ENCODE measurements around the gene KEAP1. TPM values are rescaled to one million over a fixed set of nuclear protein-coding genes. Genes with fewer than 3 reads are reported as not detected.

Gene KEAP1
- total RNA-seq, 1 experiment from 2014 or later = 75.2 TPM

- Histone ChIP-seq H4K20me1 (ENCODE audit: insufficient read depth) (no peaks in the 10 kb centered on the region), H3K27ac (ENCODE audit: low read depth, low read length) (no peak overlapping the region), H3K27me3 (ENCODE audit: insufficient read depth, low read length) (no peaks in the 10 kb centered on the region), H3K9ac (ENCODE audit: low read length) (no peak overlapping the region), H3K79me2 (ENCODE audit: insufficient read depth, low read length) (no peaks in the 10 kb centered on the region), H3K4me1 (ENCODE audit: control insufficient read depth in 1 of 2, insufficient read depth in 2 of 2, low read length in 2 of 2) (peaks cover 13 to 25% of the 10 kb centered on the region in 2 experiments), H3K9me3 (ENCODE audit: control insufficient read depth in 1 of 2, insufficient read depth in 1 of 2, low read depth in 1 of 2, low read length in 2 of 2) (no peaks in the 10 kb centered on the region), H3K9me2 (ENCODE audit: insufficient read depth) (no peaks in the 10 kb centered on the region), H3K36me3 (ENCODE audit: control insufficient read depth in 1 of 2, insufficient read depth in 2 of 2, low read length in 2 of 2) (no peaks in the 10 kb centered on the region), H2AFZ (ENCODE audit: low read depth, low read length, poor library complexity, severe bottlenecking) (no peak overlapping the region), H3K4me3 (replicated peaks in 1 of 2; ENCODE audit: low read depth in 1 of 2, low read length in 2 of 2) (no peak overlapping the region), H3K4me2 (ENCODE audit: low read length) (no peak overlapping the region)
- ChIA-PET RAD21 (ENCODE audit: low non-redundant PET in 1 of 2, low total read pairs in 2 of 2, uncharacterized antibody in 2 of 2, unreplicated experiment in 2 of 2) (no interaction called here), POLR2A (interaction anchor here (0.7 kb wide), 1 partner anchor 10 kb away, joined by 3 read pairs; no protein-coding TSS in a partner anchor), CTCF (interaction anchor here (0.9 kb wide), 1 partner anchor 9 kb away, joined by 3 read pairs; the partner anchor contains the start of gene S1PR5)
- intact Hi-C loops (cut with micrococcal nuclease) = loop anchor here (5.0 kb wide), 1 partner anchor 34 kb away; the partner anchor contains the start of gene ATG4D
- DNase-seq (ENCODE audit: low read depth, low spot score) (no peak), ATAC-seq (no peak)
- TF ChIP-seq CBX3 (IDR thresholded peaks at IDR 0.05; ENCODE audit: low read depth) (no peak), POLR2A (IDR thresholded peaks at IDR 0.05; ENCODE audit: borderline replicate concordance, extremely low read depth, insufficient read depth, insufficient read length) (no peak), CEBPB (IDR thresholded peaks at IDR 0.05; ENCODE audit: low read depth) (no peak), CTCF (IDR thresholded peaks at IDR 0.05 in 2 of 3, conservative IDR thresholded peaks at IDR 0.05 in 1 of 3; ENCODE audit: borderline replicate concordance in 1 of 3, insufficient read depth in 1 of 3, low read depth in 2 of 3, low read length in 2 of 3) (no peak), SRF (IDR thresholded peaks at IDR 0.05; ENCODE audit: low read depth) (no peak), RAD21 (IDR thresholded peaks at IDR 0.05; ENCODE audit: low read depth) (no peak), FOSL1 (IDR thresholded peaks at IDR 0.05; ENCODE audit: low read depth) (no peak), JUND (IDR thresholded peaks at IDR 0.05) (no peak), ZFX (IDR thresholded peaks at IDR 0.05) (no peak), EGR1 (IDR thresholded peaks at IDR 0.05; ENCODE audit: low read depth) (no peak)
- no TSS peak for BruUV-seq (replicated peaks)
Measured at GRCh38 chr19:10508707-10509106, 5.6 kb upstream of the KEAP1 start.

GRCh38 chr19:10508036-10508435 lies 4.9 kb upstream of the KEAP1 start:
- H3K9ac ChIP-seq (ENCODE audit: low read length) = no peak overlapping the region
- peaks cover 17 to 31% of the 10 kb centered on the region in 2 experiments for H3K4me1 ChIP-seq (ENCODE audit: control insufficient read depth in 1 of 2, insufficient read depth in 2 of 2, low read length in 2 of 2)
- ATAC-seq (no peak), DNase-seq (ENCODE audit: low read depth, low spot score) (no peak)
- H3K4me2 ChIP-seq (ENCODE audit: low read length) = no peak overlapping the region
- ChIA-PET POLR2A (interaction anchor here (0.7 to 1.3 kb wide), 2 partner anchors 9 to 10 kb away, joined by 3 to 4 read pairs; partner anchors contain the start of gene S1PR5), RAD21 (ENCODE audit: low non-redundant PET in 1 of 2, low total read pairs in 2 of 2, uncharacterized antibody in 2 of 2, unreplicated experiment in 2 of 2) (no interaction called here), CTCF (interaction anchor here (0.7 to 0.9 kb wide), 2 partner anchors 9 to 211 kb away, joined by 3 read pairs; partner anchors contain the start of gene S1PR5)
- H2AFZ ChIP-seq (ENCODE audit: low read depth, low read length, poor library complexity, severe bottlenecking) = no peak overlapping the region
- no peaks in the 10 kb centered on the region for H3K79me2 ChIP-seq (ENCODE audit: insufficient read depth, low read length)
- H4K20me1 ChIP-seq (ENCODE audit: insufficient read depth) = no peaks in the 10 kb centered on the region
- no peak overlapping the region for H3K27ac ChIP-seq (ENCODE audit: low read depth, low read length)
- H3K36me3 ChIP-seq (ENCODE audit: control insufficient read depth in 1 of 2, insufficient read depth in 2 of 2, low read length in 2 of 2) = no peaks in the 10 kb centered on the region
- H3K4me3 ChIP-seq (replicated peaks in 1 of 2; ENCODE audit: low read depth in 1 of 2, low read length in 2 of 2) = no peak overlapping the region
- no TSS peak for BruUV-seq (replicated peaks)
- no peaks in the 10 kb centered on the region for H3K9me2 ChIP-seq (ENCODE audit: insufficient read depth)
- intact Hi-C loops (cut with micrococcal nuclease) = loop anchor here (5.0 kb wide), 1 partner anchor 34 kb away; the partner anchor contains the start of gene ATG4D
- H3K9me3 ChIP-seq (ENCODE audit: control insufficient read depth in 1 of 2, insufficient read depth in 1 of 2, low read depth in 1 of 2, low read length in 2 of 2) = no peaks in the 10 kb centered on the region
- no peaks in the 10 kb centered on the region for H3K27me3 ChIP-seq (ENCODE audit: insufficient read depth, low read length)
- TF ChIP-seq TCF7L2 (IDR thresholded peaks at IDR 0.05; ENCODE audit: borderline replicate concordance, extremely low read depth, insufficient read depth, insufficient read length) (no peak), EZH2phosphoT487 (IDR thresholded peaks at IDR 0.05; ENCODE audit: borderline replicate concordance) (no peak), RAD21 (IDR thresholded peaks at IDR 0.05; ENCODE audit: low read depth) (no peak), SRF (IDR thresholded peaks at IDR 0.05; ENCODE audit: low read depth) (no peak), CTCF (IDR thresholded peaks at IDR 0.05 in 2 of 3, conservative IDR thresholded peaks at IDR 0.05 in 1 of 3; ENCODE audit: borderline replicate concordance in 1 of 3, insufficient read depth in 1 of 3, low read depth in 2 of 3, low read length in 2 of 3) (no peak), EZH2 (IDR thresholded peaks at IDR 0.05) (no peak), JUND (IDR thresholded peaks at IDR 0.05) (no peak), SIN3A (IDR thresholded peaks at IDR 0.05; ENCODE audit: low read depth) (no peak), FOSL1 (IDR thresholded peaks at IDR 0.05; ENCODE audit: low read depth) (no peak), CEBPB (IDR thresholded peaks at IDR 0.05; ENCODE audit: low read depth) (no peak), POLR2AphosphoS5 (IDR thresholded peaks at IDR 0.05; ENCODE audit: low read depth, low read length) (no peak)
